H4 (cell line): Measurements from ENCODE around the gene DGCR2. TPM values are rescaled to one million over a fixed set of nuclear protein-coding genes. Genes with fewer than 3 reads are reported as not detected.
"Not testable (repeated sequence)": the region's sequence is repeated elsewhere in the genome, so short reads cannot be mapped to it uniquely, and the experiment has no call there.

ENCODE experiments used
- DNase-seq: peaks from one replicate; pipeline ENCODE4 v3.0.0-alpha.2; 2015; ENCODE audit warnings: low spot score
- total RNA-seq: library from RNA; depleted of rRNA; stranded (reverse); fragments of >200 nt; shearing (Covaris generic); gene quantifications from 2 replicates; pipeline ENCODE4 v1.2.3, GENCODE V29; 2014

Gene DGCR2
- total RNA-seq, 1 experiment from 2014 or later: 19.1 TPM

- DNase-seq: not testable (repeated sequence)
Observed at GRCh38 chr22:19084126-19084525, 38.1 kb downstream of the DGCR2 start.

GRCh38 chr22:19082793-19083192 is 39.4 kb downstream of the DGCR2 start:
- no peak for DNase-seq

- DNase-seq: no peak
Observed at GRCh38 chr22:19082101-19082500, 40.1 kb downstream of the DGCR2 start.

GRCh38 chr22:19081351-19081750 is 40.9 kb downstream of the DGCR2 start:
- DNase-seq: no peak

GRCh38 chr22:19080853-19081252 is 41.4 kb downstream of the DGCR2 start:
- DNase-seq: no peak

GRCh38 chr22:19079691-19080090 is 42.5 kb downstream of the DGCR2 start:
- no peak for DNase-seq

- no peak for DNase-seq
Observed at GRCh38 chr22:19075404-19075803, 46.8 kb downstream of the DGCR2 start.

- not testable (repeated sequence) for DNase-seq
Observed at GRCh38 chr22:19072853-19073252, 49.4 kb downstream of the DGCR2 start.

GRCh38 chr22:19070397-19071169 is 51.6 kb downstream of the DGCR2 start:
- no peak for DNase-seq

GRCh38 chr22:19069451-19069850 is 52.8 kb downstream of the DGCR2 start:
- no peak for DNase-seq

GRCh38 chr22:19068784-19069271 is 53.4 kb downstream of the DGCR2 start:
- no peak for DNase-seq

GRCh38 chr22:19067696-19068348 is 54.4 kb downstream of the DGCR2 start:
- no peak for DNase-seq

GRCh38 chr22:19066531-19067271 is 55.5 kb downstream of the DGCR2 start:
- DNase-seq: no peak

GRCh38 chr22:19065929-19066328 is 56.3 kb downstream of the DGCR2 start:
- DNase-seq: no peak

GRCh38 chr22:19065298-19065859 is 56.8 kb downstream of the DGCR2 start:
- DNase-seq: no peak

- DNase-seq: no peak
Observed at GRCh38 chr22:19064354-19065054, 57.7 kb downstream of the DGCR2 start.

- no peak for DNase-seq
Observed at GRCh38 chr22:19063581-19064353, 58.4 kb downstream of the DGCR2 start.

GRCh38 chr22:19062943-19063308 is 59.3 kb downstream of the DGCR2 start:
- no peak for DNase-seq

GRCh38 chr22:19062139-19062942 is 59.9 kb downstream of the DGCR2 start:
- no peak for DNase-seq
